OCI-LY1 (cell line): ENCODE results near the gene FBXL3.

Experiments used
- CTCF ChIP-seq: fragments of 200-600 bp; sonication (generic), shearing (Covaris generic); IDR thresholded peaks from 2 replicates; pipeline ENCODE4 v1.5.1; 2017; ENCODE audit warnings: mild to moderate bottlenecking, antibody characterized with exemption, low read length, moderate library complexity, mixed read lengths
- EZH2 ChIP-seq: fragments of 200-600 bp; sonication (generic), shearing (Covaris generic); IDR thresholded peaks from 2 replicates; pipeline ENCODE4 v1.8.0; 2017; ENCODE audit warnings: borderline replicate concordance, mixed run types, mild to moderate bottlenecking, antibody characterized with exemption, low read length, moderate library complexity, mixed read lengths

GRCh38 chr13:77048681-77049080, 21.7 kb upstream of the FBXL3 start:
- TF ChIP-seq CTCF (no peak), EZH2 (no peak)
